ENCODE measurements around the gene FCMR. TPM values are rescaled to one million over a fixed set of nuclear protein-coding genes. Genes with fewer than 3 reads are reported as not detected.

The FCMR gene
- 134 and 146 TPM in 2 replicates for total RNA-seq

- ATAC-seq (ENCODE audit: low read depth): peak; percentile 9
- POLR2A ChIA-PET: interaction anchor here (0.6 to 12.0 kb wide), 13 partner anchors 7 to 901 kb away, joined by 3 to 267 read pairs (median 4); partner anchors contain the start of gene MAPKAPK2
- intact Hi-C loops (cut with micrococcal nuclease): loop anchor here (1.0 to 10.0 kb wide), 9 partner anchors 8 to 1637 kb away; partner anchors contain the start of genes PFKFB2, RAB29 and YOD1
- peaks cover 34% of the 10 kb centered on the region for H3K36me3 Mint-ChIP-seq (ENCODE audit: low read depth)
- CTCF ChIA-PET: interaction anchor here (1.0 to 3.5 kb wide), 8 partner anchors 10 to 188 kb away, joined by 3 to 64 read pairs (median 7); no protein-coding TSS in a partner anchor
- TF ChIP-seq, protein P1, sequence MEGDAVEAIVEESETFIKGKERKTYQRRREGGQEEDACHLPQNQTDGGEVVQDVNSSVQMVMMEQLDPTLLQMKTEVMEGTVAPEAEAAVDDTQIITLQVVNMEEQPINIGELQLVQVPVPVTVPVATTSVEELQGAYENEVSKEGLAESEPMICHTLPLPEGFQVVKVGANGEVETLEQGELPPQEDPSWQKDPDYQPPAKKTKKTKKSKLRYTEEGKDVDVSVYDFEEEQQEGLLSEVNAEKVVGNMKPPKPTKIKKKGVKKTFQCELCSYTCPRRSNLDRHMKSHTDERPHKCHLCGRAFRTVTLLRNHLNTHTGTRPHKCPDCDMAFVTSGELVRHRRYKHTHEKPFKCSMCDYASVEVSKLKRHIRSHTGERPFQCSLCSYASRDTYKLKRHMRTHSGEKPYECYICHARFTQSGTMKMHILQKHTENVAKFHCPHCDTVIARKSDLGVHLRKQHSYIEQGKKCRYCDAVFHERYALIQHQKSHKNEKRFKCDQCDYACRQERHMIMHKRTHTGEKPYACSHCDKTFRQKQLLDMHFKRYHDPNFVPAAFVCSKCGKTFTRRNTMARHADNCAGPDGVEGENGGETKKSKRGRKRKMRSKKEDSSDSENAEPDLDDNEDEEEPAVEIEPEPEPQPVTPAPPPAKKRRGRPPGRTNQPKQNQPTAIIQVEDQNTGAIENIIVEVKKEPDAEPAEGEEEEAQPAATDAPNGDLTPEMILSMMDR (IDR thresholded peaks at IDR 0.05): no peak
- H3K27ac Mint-ChIP-seq: no peak within 1 kb of the TSS
- DNase-seq: no peak
- H3K9me3 Mint-ChIP-seq: no peaks in the 10 kb centered on the region
- H3K27me3 Mint-ChIP-seq: no peaks in the 10 kb centered on the region
- H3K4me3 Mint-ChIP-seq: no peak within 1 kb of the TSS
- H3K4me1 Mint-ChIP-seq: peaks cover 31% of the 10 kb centered on the region
Observed at GRCh38 chr1:206921772-206922265, at the start of gene FCMR. FCMR (minus strand) TSS chr1:206921941; CDS start chr1:206921854, 87 bp downstream.

DNA sequence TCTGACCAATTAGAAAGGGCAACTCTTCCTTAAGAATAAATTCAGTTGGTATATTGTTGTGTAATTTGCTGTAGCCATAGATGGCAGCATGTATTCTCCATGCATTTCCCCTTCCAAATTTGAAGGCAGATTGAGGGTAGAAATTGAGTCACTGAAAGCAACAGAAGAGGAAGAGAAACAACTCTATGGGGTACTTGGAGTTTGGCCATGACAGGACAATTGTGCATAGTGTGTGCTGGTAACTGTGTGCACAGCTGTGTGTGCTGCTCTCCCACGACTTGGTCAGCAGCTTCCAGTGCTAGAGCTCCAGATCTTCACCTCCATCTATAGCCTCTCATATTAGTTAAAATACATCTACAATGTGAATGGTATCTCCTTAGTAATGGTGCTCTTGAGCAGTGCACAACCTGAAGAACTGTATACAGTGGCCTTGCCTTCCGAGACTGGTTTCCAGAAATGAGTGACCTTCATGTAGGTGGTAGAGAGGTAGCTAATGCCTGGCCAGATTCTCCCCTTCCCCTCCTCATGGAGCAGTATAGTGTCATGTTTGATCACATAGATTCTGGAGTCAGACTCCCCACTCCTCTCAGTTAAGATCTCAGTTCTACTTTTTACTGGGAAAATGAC is 49.4 kb upstream of the FCMR start:
- H3K4me1 Mint-ChIP-seq: peaks cover 20% of the 10 kb centered on the region
- ChIA-PET CTCF (interaction anchor here (0.6 to 3.4 kb wide), 2 partner anchors 11 to 39 kb away, joined by 3 to 26 read pairs; no protein-coding TSS in a partner anchor), POLR2A (no interaction called here)
- H3K36me3 Mint-ChIP-seq (ENCODE audit: low read depth): no peaks in the 10 kb centered on the region
- H3K27me3 Mint-ChIP-seq: peaks cover 2% of the 10 kb centered on the region
- no peak overlapping the region for H3K27ac Mint-ChIP-seq
- DNase-seq (no peak), ATAC-seq (ENCODE audit: low read depth) (peak; percentile 18)
- H3K4me3 Mint-ChIP-seq: no peak overlapping the region
- intact Hi-C loops (cut with micrococcal nuclease): no loop called here
- TF ChIP-seq, protein P1 (IDR thresholded peaks at IDR 0.05): no peak
- no peaks in the 10 kb centered on the region for H3K9me3 Mint-ChIP-seq

GRCh38 chr1:206970446-206970845 is 48.7 kb upstream of the FCMR start, which contains the start of gene FCAMR:
FCAMR (minus strand) TSS chr1:206970460; CDS start chr1:206970125, 335 bp downstream.
- Mint-ChIP-seq H3K4me3 (no peak within 1 kb of the TSS), H3K9me3 (no peaks in the 10 kb centered on the region), H3K27me3 (peaks cover 2% of the 10 kb centered on the region), H3K4me1 (peaks cover 20% of the 10 kb centered on the region), H3K36me3 (ENCODE audit: low read depth) (no peaks in the 10 kb centered on the region), H3K27ac (no peak within 1 kb of the TSS)
- POLR2A ChIA-PET: no interaction called here
- TF ChIP-seq, protein P1 (IDR thresholded peaks at IDR 0.05): no peak
- ATAC-seq (ENCODE audit: low read depth) (no peak), DNase-seq (no peak)
- intact Hi-C loops (cut with micrococcal nuclease): no loop called here
- CTCF ChIA-PET: interaction anchor here (1.1 kb wide), 2 partner anchors 37 to 38 kb away, joined by 3 read pairs; no protein-coding TSS in a partner anchor

DNA sequence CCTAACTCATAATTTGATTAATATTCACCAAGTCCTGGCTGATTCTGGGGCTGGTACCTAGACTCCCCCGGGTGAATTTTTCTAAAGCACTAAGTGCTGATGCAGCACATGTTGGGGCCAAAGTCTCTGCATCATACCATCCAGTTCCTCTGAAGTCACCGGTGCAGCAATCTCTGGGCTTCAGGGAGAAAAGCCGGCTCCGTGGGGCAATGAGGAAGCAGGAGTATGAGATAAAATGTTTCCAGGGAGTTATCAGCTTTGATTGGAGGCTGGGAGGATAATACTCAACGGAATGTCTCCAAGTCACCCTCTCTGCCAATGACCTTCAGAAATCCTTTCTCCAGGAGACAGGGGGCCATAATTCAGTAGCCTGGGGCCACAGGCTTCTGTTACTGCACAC is 47.3 kb upstream of the FCMR start:
- intact Hi-C loops (cut with micrococcal nuclease): no loop called here
- Mint-ChIP-seq H3K9me3 (no peaks in the 10 kb centered on the region), H3K4me3 (no peak overlapping the region), H3K36me3 (ENCODE audit: low read depth) (no peaks in the 10 kb centered on the region), H3K27me3 (peaks cover 2% of the 10 kb centered on the region), H3K27ac (no peak overlapping the region), H3K4me1 (peaks cover 20% of the 10 kb centered on the region)
- ATAC-seq (ENCODE audit: low read depth) (no peak), DNase-seq (no peak)
- ChIA-PET CTCF (interaction anchor here (2.1 kb wide), 1 partner anchor 13 kb away, joined by 5 read pairs; no protein-coding TSS in a partner anchor), POLR2A (no interaction called here)
- TF ChIP-seq, protein P1 (IDR thresholded peaks at IDR 0.05): no peak
